ENCODE measurements around the gene GRIA1. TPM values are rescaled to one million over a fixed set of nuclear protein-coding genes. Genes with fewer than 3 reads are reported as not detected.

Gene GRIA1
- total RNA-seq, 1 donor from 2014 or later, result 0.55 TPM

GRCh38 chr5:153525536-153525935 is 35.1 kb downstream of the GRIA1 start:
- Mint-ChIP-seq H3K4me3 (ENCODE audit: unreplicated experiment) (no peak overlapping the region), H3K4me1 (ENCODE audit: low read depth) (peaks cover 46% of the 10 kb centered on the region), H3K9me3 (ENCODE audit: low read depth) (no peaks in the 10 kb centered on the region), H3K27me3 (ENCODE audit: low read depth) (no peaks in the 10 kb centered on the region), H3K36me3 (ENCODE audit: low read depth) (no peaks in the 10 kb centered on the region), H3K27ac (ENCODE audit: unreplicated experiment) (no peak overlapping the region)
- no peak for DNase-seq (ENCODE audit: low spot score)
- TF ChIP-seq CTCF (IDR thresholded peaks at IDR 0.05), result no peak

GRCh38 chr5:153530357-153531143 is 40.1 kb downstream of the GRIA1 start:
- DNase-seq (ENCODE audit: low spot score), result no peak
- no peak overlapping the region for H3K4me3 Mint-ChIP-seq (ENCODE audit: unreplicated experiment)
- no peak overlapping the region for H3K27ac Mint-ChIP-seq (ENCODE audit: unreplicated experiment)
- TF ChIP-seq CTCF (IDR thresholded peaks at IDR 0.05), result no peak
- H3K27me3 Mint-ChIP-seq (ENCODE audit: low read depth), result no peaks in the 10 kb centered on the region
- no peaks in the 10 kb centered on the region for H3K9me3 Mint-ChIP-seq (ENCODE audit: low read depth)
- H3K36me3 Mint-ChIP-seq (ENCODE audit: low read depth), result no peaks in the 10 kb centered on the region
- H3K4me1 Mint-ChIP-seq (ENCODE audit: low read depth), result peaks cover 9% of the 10 kb centered on the region

GRCh38 chr5:153533546-153533945 is 43.1 kb downstream of the GRIA1 start:
- Mint-ChIP-seq H3K4me3 (ENCODE audit: unreplicated experiment) (no peak overlapping the region), H3K27me3 (ENCODE audit: low read depth) (no peaks in the 10 kb centered on the region), H3K4me1 (ENCODE audit: low read depth) (no peaks in the 10 kb centered on the region), H3K27ac (ENCODE audit: unreplicated experiment) (no peak overlapping the region), H3K9me3 (ENCODE audit: low read depth) (no peaks in the 10 kb centered on the region), H3K36me3 (ENCODE audit: low read depth) (no peaks in the 10 kb centered on the region)
- no peak for TF ChIP-seq CTCF (IDR thresholded peaks at IDR 0.05)
- DNase-seq (ENCODE audit: low spot score), result no peak

GRCh38 chr5:153534102-153534501 is 43.6 kb downstream of the GRIA1 start:
- Mint-ChIP-seq H3K4me1 (ENCODE audit: low read depth) (no peaks in the 10 kb centered on the region), H3K27ac (ENCODE audit: unreplicated experiment) (no peak overlapping the region), H3K27me3 (ENCODE audit: low read depth) (no peaks in the 10 kb centered on the region), H3K36me3 (ENCODE audit: low read depth) (no peaks in the 10 kb centered on the region), H3K9me3 (ENCODE audit: low read depth) (no peaks in the 10 kb centered on the region), H3K4me3 (ENCODE audit: unreplicated experiment) (no peak overlapping the region)
- DNase-seq (ENCODE audit: low spot score), result no peak
- no peak for TF ChIP-seq CTCF (IDR thresholded peaks at IDR 0.05)

GRCh38 chr5:153537207-153537606 is 46.7 kb downstream of the GRIA1 start:
- no peak overlapping the region for H3K27ac Mint-ChIP-seq (ENCODE audit: unreplicated experiment)
- no peak for TF ChIP-seq CTCF (IDR thresholded peaks at IDR 0.05)
- no peaks in the 10 kb centered on the region for H3K9me3 Mint-ChIP-seq (ENCODE audit: low read depth)
- no peaks in the 10 kb centered on the region for H3K4me1 Mint-ChIP-seq (ENCODE audit: low read depth)
- no peak overlapping the region for H3K4me3 Mint-ChIP-seq (ENCODE audit: unreplicated experiment)
- no peak for DNase-seq (ENCODE audit: low spot score)
- no peaks in the 10 kb centered on the region for H3K27me3 Mint-ChIP-seq (ENCODE audit: low read depth)
- H3K36me3 Mint-ChIP-seq (ENCODE audit: low read depth), result no peaks in the 10 kb centered on the region

Measured in chondrocyte (in vitro differentiated cells).